ENCODE measurements around the gene COL5A2. TPM values are rescaled to one million over a fixed set of nuclear protein-coding genes. Genes with fewer than 3 reads are reported as not detected.

COL5A2 gene
- total and polyA plus RNA-seq, 8 donors: 11.9 to 468 (median 48.1) TPM

DNA sequence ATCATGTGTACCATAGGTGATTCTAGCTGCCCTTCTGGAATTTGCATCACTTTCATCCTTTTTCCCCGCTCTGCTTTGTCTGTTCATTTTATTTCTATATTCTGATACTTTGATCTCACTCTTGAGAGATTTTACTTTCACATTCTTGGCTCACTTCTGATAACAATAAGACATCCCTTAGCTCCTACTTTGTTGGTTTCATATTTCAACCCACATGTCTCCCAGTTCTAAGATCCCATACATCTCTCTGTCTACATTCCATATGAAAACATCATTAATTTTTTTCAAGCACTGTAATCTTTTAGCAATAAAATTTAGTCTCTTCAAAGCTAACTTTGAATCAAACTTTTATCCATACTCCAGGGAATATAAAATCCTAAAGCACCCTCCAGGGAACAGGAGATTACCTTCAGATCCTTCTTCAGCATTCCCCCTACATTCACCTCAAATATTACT, 129.8 kb downstream of the COL5A2 start:
- 90 to 100% (median 95%) methylated on average over 1 of the region's 1 CpG for WGBS, 5 donors
- TF ChIP-seq EP300 (IDR thresholded peaks at IDR 0.05): no peak
- H3K4me3 ChIP-seq: no peak overlapping the region
- H3K36me3 ChIP-seq: peaks cover 6 to 42% (median 31%) of the 10 kb centered on the region in 4 donors
- no peaks in the 10 kb centered on the region for H3K27me3 ChIP-seq
- no peaks in the 10 kb centered on the region for H3K9me3 ChIP-seq
- intact Hi-C loops (cut with DNase I; ENCODE audit: low total_unique reads): no loop called here
- no peak overlapping the region for H3K27ac ChIP-seq
- no peak for DNase-seq
- no peaks in the 10 kb centered on the region for H3K4me1 ChIP-seq

DNA sequence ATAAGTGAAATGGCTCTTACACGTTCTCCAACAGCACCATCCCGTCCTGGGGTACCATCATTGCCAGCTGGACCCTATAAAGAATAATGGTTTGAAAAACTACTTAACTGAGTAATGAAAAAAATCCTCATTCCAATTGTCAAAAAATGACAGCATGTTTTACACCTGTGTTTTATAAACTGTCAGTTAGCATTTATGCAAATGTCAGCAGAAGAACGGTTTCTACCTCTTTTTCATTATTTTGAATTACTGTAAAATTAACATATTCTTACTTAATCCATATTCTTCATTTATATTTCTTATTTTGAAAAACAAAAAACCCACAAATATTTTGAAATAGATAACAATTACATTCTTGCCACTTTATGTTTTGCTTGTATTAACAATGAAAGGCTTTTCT, 131.4 kb downstream of the COL5A2 start:
- TF ChIP-seq EP300 (IDR thresholded peaks at IDR 0.05) (no peak), POLR2AphosphoS5 (IDR thresholded peaks at IDR 0.05) (no peak), POLR2A (IDR thresholded peaks at IDR 0.05) (no peak)
- TF ChIP-seq, protein P1, sequence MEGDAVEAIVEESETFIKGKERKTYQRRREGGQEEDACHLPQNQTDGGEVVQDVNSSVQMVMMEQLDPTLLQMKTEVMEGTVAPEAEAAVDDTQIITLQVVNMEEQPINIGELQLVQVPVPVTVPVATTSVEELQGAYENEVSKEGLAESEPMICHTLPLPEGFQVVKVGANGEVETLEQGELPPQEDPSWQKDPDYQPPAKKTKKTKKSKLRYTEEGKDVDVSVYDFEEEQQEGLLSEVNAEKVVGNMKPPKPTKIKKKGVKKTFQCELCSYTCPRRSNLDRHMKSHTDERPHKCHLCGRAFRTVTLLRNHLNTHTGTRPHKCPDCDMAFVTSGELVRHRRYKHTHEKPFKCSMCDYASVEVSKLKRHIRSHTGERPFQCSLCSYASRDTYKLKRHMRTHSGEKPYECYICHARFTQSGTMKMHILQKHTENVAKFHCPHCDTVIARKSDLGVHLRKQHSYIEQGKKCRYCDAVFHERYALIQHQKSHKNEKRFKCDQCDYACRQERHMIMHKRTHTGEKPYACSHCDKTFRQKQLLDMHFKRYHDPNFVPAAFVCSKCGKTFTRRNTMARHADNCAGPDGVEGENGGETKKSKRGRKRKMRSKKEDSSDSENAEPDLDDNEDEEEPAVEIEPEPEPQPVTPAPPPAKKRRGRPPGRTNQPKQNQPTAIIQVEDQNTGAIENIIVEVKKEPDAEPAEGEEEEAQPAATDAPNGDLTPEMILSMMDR (IDR thresholded peaks at IDR 0.05): no peak
- intact Hi-C loops (cut with DNase I; ENCODE audit: low total_unique reads): no loop called here

DNA sequence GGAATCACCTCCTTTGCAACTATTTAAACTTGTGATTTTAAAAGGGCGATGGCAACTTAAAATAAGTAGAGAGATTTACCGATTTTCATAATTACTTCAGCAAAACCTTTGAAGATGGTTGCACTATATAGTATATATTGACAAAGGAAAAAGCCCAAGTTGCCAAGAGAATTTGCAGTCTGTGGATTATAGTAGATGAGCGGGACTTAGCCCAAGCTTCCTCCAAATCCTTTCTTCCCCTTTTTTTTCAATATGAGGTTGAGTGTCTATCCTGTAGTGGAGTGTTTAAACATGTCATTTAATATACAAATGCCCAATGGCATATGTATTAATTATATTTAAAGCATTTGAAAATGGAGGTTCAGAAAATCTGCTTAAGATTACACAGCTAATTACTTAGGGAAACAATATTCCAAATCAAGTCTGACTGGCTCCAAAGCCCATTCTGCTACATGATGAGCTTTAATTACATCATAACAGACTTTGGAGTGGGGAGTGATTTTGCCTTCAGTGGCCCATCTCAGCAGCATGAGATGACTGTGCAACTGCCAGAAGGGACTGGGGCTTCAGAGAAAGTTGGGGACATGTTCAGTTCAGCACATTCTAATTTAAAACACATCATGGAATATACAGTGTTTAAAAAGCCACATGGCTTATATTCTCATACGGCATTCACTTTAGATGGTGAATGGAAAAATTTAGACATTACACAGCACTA, 132.2 kb downstream of the COL5A2 start:
- WGBS, 5 donors: 92 to 95% (median 94%) methylated on average over 4 of the region's 4 CpGs
- no peaks in the 10 kb centered on the region for H3K9me3 ChIP-seq
- intact Hi-C loops (cut with DNase I; ENCODE audit: low total_unique reads): no loop called here
- H3K4me3 ChIP-seq: no peak overlapping the region
- no peaks in the 10 kb centered on the region for H3K27me3 ChIP-seq
- DNase-seq: no peak
- TF ChIP-seq POLR2AphosphoS5 (IDR thresholded peaks at IDR 0.05) (no peak), EP300 (IDR thresholded peaks at IDR 0.05) (no peak), POLR2A (IDR thresholded peaks at IDR 0.05) (no peak)
- TF ChIP-seq, protein P1 (IDR thresholded peaks at IDR 0.05): no peak
- H3K36me3 ChIP-seq: peaks cover under 1 to 38% (median 27%) of the 10 kb centered on the region in 4 donors
- no peak overlapping the region for H3K27ac ChIP-seq
- H3K4me1 ChIP-seq: no peaks in the 10 kb centered on the region

More for the DNA sequence above, 131.4 kb downstream of the COL5A2 start:
- Histone ChIP-seq H3K27me3 (no peaks in the 10 kb centered on the region), H3K4me3 (no peak overlapping the region), H3K36me3 (peaks cover 6 to 36% (median 27%) of the 10 kb centered on the region in 4 donors), H3K27ac (no peak overlapping the region), H3K4me1 (no peaks in the 10 kb centered on the region), H3K9me3 (no peaks in the 10 kb centered on the region)
- 84 to 91% (median 89%) methylated on average over 3 of the region's 3 CpGs for WGBS, 5 donors
- no peak for DNase-seq

DNA sequence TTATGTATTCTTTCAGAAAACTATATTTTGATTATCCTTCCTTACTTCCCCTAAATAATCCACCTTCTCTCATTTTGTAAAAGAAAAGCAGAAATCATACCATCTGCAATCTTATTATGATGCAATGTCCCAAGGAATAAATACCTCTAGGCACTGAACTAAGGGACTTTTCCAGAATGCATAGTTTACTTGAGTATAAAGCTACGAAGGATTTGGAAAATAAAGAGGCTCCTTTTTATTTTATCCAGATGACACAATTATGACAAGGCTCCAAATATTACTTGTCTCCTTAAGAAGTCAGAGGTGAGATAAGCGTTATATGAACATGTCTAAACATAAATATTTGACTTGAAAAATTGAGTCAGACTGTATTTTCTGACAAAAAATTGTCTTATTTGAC, 133.2 kb downstream of the COL5A2 start:
- WGBS, 5 donors: 66 to 77% (median 71%) methylated on average over 2 of the region's 2 CpGs
- intact Hi-C loops (cut with DNase I; ENCODE audit: low total_unique reads): no loop called here

More for the DNA sequence above, 133.2 kb downstream of the COL5A2 start:
- H3K27ac ChIP-seq: no peak overlapping the region
- peaks cover 3 to 35% (median 25%) of the 10 kb centered on the region in 4 donors for H3K36me3 ChIP-seq
- no peak for DNase-seq
- H3K4me1 ChIP-seq: no peaks in the 10 kb centered on the region
- TF ChIP-seq POLR2AphosphoS5 (IDR thresholded peaks at IDR 0.05) (no peak), EP300 (IDR thresholded peaks at IDR 0.05) (no peak), POLR2A (IDR thresholded peaks at IDR 0.05) (no peak)
- TF ChIP-seq, protein P1 (IDR thresholded peaks at IDR 0.05): no peak
- no peak overlapping the region for H3K4me3 ChIP-seq
- no peaks in the 10 kb centered on the region for H3K9me3 ChIP-seq
- no peaks in the 10 kb centered on the region for H3K27me3 ChIP-seq

Measured in stomach (tissue), 9 donors.